Small intestine (tissue), 7 donors: ENCODE data around the gene R3HDM2. TPM values are rescaled to one million over a fixed set of nuclear protein-coding genes. Genes with fewer than 3 reads are reported as not detected.

Experiments used
- DNase-seq, 2 donors: peaks; one replicate each; pipeline versions ENCODE4 v3.0.0 to v3.0.0-alpha.2; 2013
- FAIRE-seq: peaks from 2 replicates; lab custom pipeline; 2012; peaks lifted over from hg19 to GRCh38; lab: Jason Lieb, UNC
- H3K27ac ChIP-seq, 3 donors: one replicate each; pipeline ENCODE4 v1.5.1; 2013; ENCODE audit warnings: low read length in 2 of 3, mild to moderate bottlenecking in 2 of 3, control low read depth in 1 of 3, inconsistent platforms in 1 of 3, low read depth in 1 of 3, moderate library complexity in 1 of 3
- H3K27me3 ChIP-seq, 3 donors: one replicate each; pipeline ENCODE4 v1.6.1; 2013; ENCODE audit warnings: low read length in 3 of 3, inconsistent platforms in 1 of 3; ENCODE audit not compliant: control insufficient read depth in 3 of 3, insufficient read depth in 3 of 3
- H3K36me3 ChIP-seq, 3 donors: one replicate each; pipeline ENCODE4 v1.6.1; 2013; ENCODE audit warnings: low read length in 3 of 3, inconsistent platforms in 1 of 3, low read depth in 1 of 3, mild to moderate bottlenecking in 1 of 3, moderate library complexity in 1 of 3; ENCODE audit not compliant: control insufficient read depth in 3 of 3, insufficient read depth in 2 of 3
- H3K4me1 ChIP-seq, 3 donors: one replicate each; pipeline ENCODE4 v1.6.1; 2013; ENCODE audit warnings: low read length in 2 of 3, inconsistent platforms in 1 of 3, low read depth in 1 of 3, mild to moderate bottlenecking in 1 of 3, moderate library complexity in 1 of 3; ENCODE audit not compliant: control insufficient read depth in 3 of 3, insufficient read depth in 2 of 3
- H3K4me3 ChIP-seq, 3 donors: one replicate each; pipeline ENCODE4 v1.5.1; 2013; ENCODE audit warnings: low read length in 3 of 3, control low read depth in 1 of 3, inconsistent platforms in 1 of 3, low read depth in 1 of 3, mild to moderate bottlenecking in 1 of 3, moderate library complexity in 1 of 3
- H3K9me3 ChIP-seq, 2 donors: one replicate each; pipeline ENCODE4 v1.6.1; 2013; ENCODE audit warnings: low read depth in 1 of 2, low read length in 1 of 2; ENCODE audit not compliant: control insufficient read depth in 2 of 2, insufficient read depth in 1 of 2
- WGBS, 3 donors: extraction: QIAGEN DNeasy Blood & Tissue Kit; methylation state at CpG; one replicate each; pipeline ENCODE4 v1.1.7; 2013; 5-methylcytosine and 5-hydroxymethylcytosine counted together
- polyA plus RNA-seq, 4 donors: library from polyadenylated mRNA; stranded (reverse) in 3 of 4; unstranded in 1 of 4; fragments of 200-250 nt in 3 of 4; fragments of 120-200 nt in 1 of 4; gene quantifications; one replicate each; pipeline versions ENCODE4 v1.2.1 to v1.2.3, GENCODE V29; 2013
- donor health status: healthy with polysubstance abuse.
- donor health status: control.
- donor health status: control.
- donor health status: Bipolar disorder and iron deficiency.
- donor health status: healthy.

The R3HDM2 gene
- polyA plus RNA-seq, 4 donors: 14.5 to 62.4 (median 18.7) TPM

GRCh38 chr12:57397441-57397840 is 33.4 kb downstream of the R3HDM2 start:
- no peaks in the 10 kb centered on the region for H3K9me3 ChIP-seq
- no peaks in the 10 kb centered on the region for H3K4me1 ChIP-seq
- WGBS, 3 donors: 88 to 92% (median 90%) methylated on average over 2 of the region's 2 CpGs
- H3K27ac ChIP-seq: no peak overlapping the region
- no peak overlapping the region for H3K4me3 ChIP-seq
- peaks cover 1 to 29% (median 3%) of the 10 kb centered on the region in 3 donors for H3K36me3 ChIP-seq
- DNase-seq (no peak), FAIRE-seq (no peak)
- no peaks in the 10 kb centered on the region for H3K27me3 ChIP-seq

GRCh38 chr12:57395121-57395520 is 35.7 kb downstream of the R3HDM2 start:
- DNase-seq (no peak), FAIRE-seq (no peak)
- Histone ChIP-seq H3K9me3 (no peaks in the 10 kb centered on the region), H3K27me3 (no peaks in the 10 kb centered on the region), H3K36me3 (peaks cover 1 to 24% (median 3%) of the 10 kb centered on the region in 3 donors), H3K27ac (no peak overlapping the region), H3K4me1 (no peaks in the 10 kb centered on the region), H3K4me3 (no peak overlapping the region)
- 95 to 98% (median 95%) methylated on average over 18 of the region's 18 CpGs for WGBS, 3 donors

- 64 to 80% (median 74%) methylated on average over 2 of the region's 2 CpGs for whole genome bisulfite sequencing, 3 donors
- Histone ChIP-seq H3K9me3 (no peaks in the 10 kb centered on the region), H3K27me3 (no peaks in the 10 kb centered on the region), H3K4me1 (peaks cover 0 to 16% (median 0%) of the 10 kb centered on the region in 3 donors), H3K36me3 (peaks cover 0 to 21% (median 4%) of the 10 kb centered on the region in 3 donors), H3K4me3 (no peak overlapping the region), H3K27ac (peak overlapping the region in 1 of 3 donors; percentile 65)
- DNase-seq (peak; percentile 32 to 58), FAIRE-seq (no peak)
Observed at GRCh38 chr12:57390174-57390573, 40.7 kb downstream of the R3HDM2 start.

GRCh38 chr12:57389033-57389432 is 41.8 kb downstream of the R3HDM2 start:
- 54 to 64% (median 61%) methylated on average over 3 of the region's 3 CpGs for WGBS, 3 donors
- peak overlapping the region in 1 of 3 donors; percentile 67 for H3K27ac ChIP-seq
- DNase-seq: peak in 1 of 2 donors; percentile 21
- no peaks in the 10 kb centered on the region for H3K9me3 ChIP-seq
- no peak overlapping the region for H3K4me3 ChIP-seq
- no peaks in the 10 kb centered on the region for H3K27me3 ChIP-seq
- H3K36me3 ChIP-seq: peaks cover 0 to 12% (median 3%) of the 10 kb centered on the region in 3 donors
- no peak for FAIRE-seq
- H3K4me1 ChIP-seq: peaks cover 0 to 16% (median 0%) of the 10 kb centered on the region in 3 donors

DNA sequence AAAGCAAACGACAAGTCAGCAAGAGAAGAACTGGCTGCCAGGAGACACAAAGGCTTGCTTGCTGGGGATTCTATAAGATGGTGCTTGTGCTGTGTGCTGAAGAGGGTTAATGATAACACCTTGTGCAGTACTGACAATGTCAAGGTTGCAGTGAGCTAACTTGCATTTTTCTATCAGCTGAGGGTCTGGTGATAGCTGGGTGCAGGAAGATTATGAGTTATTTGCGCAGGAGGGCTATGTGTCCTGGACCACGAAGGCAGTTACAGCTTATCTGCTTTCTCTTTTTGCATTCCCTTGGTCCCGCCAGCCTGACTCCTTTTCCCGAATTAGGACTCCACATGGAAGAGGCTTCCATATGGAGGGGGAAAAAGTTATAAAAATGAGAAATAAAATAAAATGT is 42.4 kb downstream of the R3HDM2 start:
- peaks cover 0 to 9% (median 3%) of the 10 kb centered on the region in 3 donors for H3K36me3 ChIP-seq
- peak overlapping the region in 1 of 3 donors; percentile 67 for H3K27ac ChIP-seq
- DNase-seq (no peak), FAIRE-seq (no peak)
- no peak overlapping the region for H3K4me3 ChIP-seq
- H3K4me1 ChIP-seq: peaks cover 0 to 16% (median 0%) of the 10 kb centered on the region in 3 donors
- no peaks in the 10 kb centered on the region for H3K9me3 ChIP-seq
- 92% methylated on average over 5 of the region's 5 CpGs for WGBS, 3 donors
- H3K27me3 ChIP-seq: no peaks in the 10 kb centered on the region

- H3K27me3 ChIP-seq: no peaks in the 10 kb centered on the region
- WGBS, 3 donors: 97 to 98% (median 98%) methylated on average over 25 to 33 of the region's 33 CpGs
- no peak for FAIRE-seq
- peaks cover 0 to 16% (median 0%) of the 10 kb centered on the region in 3 donors for H3K4me1 ChIP-seq
- H3K27ac ChIP-seq: no peak overlapping the region
- DNase-seq: no peak
- no peaks in the 10 kb centered on the region for H3K9me3 ChIP-seq
- H3K4me3 ChIP-seq: no peak overlapping the region
- H3K36me3 ChIP-seq: peaks cover 0 to 9% (median 3%) of the 10 kb centered on the region in 3 donors
Observed at GRCh38 chr12:57386187-57386720, 44.6 kb downstream of the R3HDM2 start.

GRCh38 chr12:57385586-57385985 is 45.3 kb downstream of the R3HDM2 start:
- no peaks in the 10 kb centered on the region for H3K9me3 ChIP-seq
- no peak overlapping the region for H3K27ac ChIP-seq
- WGBS, 3 donors: 80 to 94% (median 93%) methylated on average over 3 of the region's 3 CpGs
- no peak for DNase-seq
- H3K4me3 ChIP-seq: no peak overlapping the region
- FAIRE-seq: no peak
- H3K4me1 ChIP-seq: peaks cover 0 to 16% (median 0%) of the 10 kb centered on the region in 3 donors
- peaks cover 0 to 14% (median 3%) of the 10 kb centered on the region in 3 donors for H3K36me3 ChIP-seq
- no peaks in the 10 kb centered on the region for H3K27me3 ChIP-seq

DNA sequence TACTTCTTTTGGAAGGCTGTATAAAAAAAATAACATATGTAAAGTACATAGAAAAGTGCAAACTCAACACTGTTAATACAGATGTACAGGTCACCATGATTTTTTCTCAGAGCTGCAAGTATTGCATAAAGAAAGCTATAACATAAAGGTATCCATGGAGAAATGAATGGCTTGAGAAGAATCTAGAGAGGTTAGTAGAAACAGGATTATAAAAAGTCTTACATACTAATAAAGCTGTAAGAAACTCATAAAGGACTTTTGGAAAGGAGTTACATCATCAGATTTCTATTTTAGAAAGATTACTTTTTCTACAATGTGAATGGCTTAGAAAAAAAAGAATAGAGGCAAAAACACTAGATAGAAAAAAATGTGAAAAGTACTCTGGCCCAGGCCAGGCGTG is 46.4 kb downstream of the R3HDM2 start:
- no peaks in the 10 kb centered on the region for H3K27me3 ChIP-seq
- 92 to 95% (median 93%) methylated on average over 1 of the region's 1 CpG for WGBS, 3 donors
- FAIRE-seq: no peak
- no peak for DNase-seq
- H3K4me3 ChIP-seq: no peak overlapping the region
- peaks cover 0 to 14% (median 3%) of the 10 kb centered on the region in 3 donors for H3K36me3 ChIP-seq
- no peak overlapping the region for H3K27ac ChIP-seq
- peaks cover 0 to 12% (median 0%) of the 10 kb centered on the region in 3 donors for H3K4me1 ChIP-seq
- no peaks in the 10 kb centered on the region for H3K9me3 ChIP-seq
